ENCODE results near the gene RNASE12. TPM values are rescaled to one million over a fixed set of nuclear protein-coding genes. Genes with fewer than 3 reads are reported as not detected.
"Not testable (repeated sequence)": the region's sequence is repeated elsewhere in the genome, so short reads cannot be mapped to it uniquely, and the experiment has no call there.

The RNASE12 gene
- total RNA-seq, 1 experiment from 2014 or later = not detected

- TF ChIP-seq, protein P1, sequence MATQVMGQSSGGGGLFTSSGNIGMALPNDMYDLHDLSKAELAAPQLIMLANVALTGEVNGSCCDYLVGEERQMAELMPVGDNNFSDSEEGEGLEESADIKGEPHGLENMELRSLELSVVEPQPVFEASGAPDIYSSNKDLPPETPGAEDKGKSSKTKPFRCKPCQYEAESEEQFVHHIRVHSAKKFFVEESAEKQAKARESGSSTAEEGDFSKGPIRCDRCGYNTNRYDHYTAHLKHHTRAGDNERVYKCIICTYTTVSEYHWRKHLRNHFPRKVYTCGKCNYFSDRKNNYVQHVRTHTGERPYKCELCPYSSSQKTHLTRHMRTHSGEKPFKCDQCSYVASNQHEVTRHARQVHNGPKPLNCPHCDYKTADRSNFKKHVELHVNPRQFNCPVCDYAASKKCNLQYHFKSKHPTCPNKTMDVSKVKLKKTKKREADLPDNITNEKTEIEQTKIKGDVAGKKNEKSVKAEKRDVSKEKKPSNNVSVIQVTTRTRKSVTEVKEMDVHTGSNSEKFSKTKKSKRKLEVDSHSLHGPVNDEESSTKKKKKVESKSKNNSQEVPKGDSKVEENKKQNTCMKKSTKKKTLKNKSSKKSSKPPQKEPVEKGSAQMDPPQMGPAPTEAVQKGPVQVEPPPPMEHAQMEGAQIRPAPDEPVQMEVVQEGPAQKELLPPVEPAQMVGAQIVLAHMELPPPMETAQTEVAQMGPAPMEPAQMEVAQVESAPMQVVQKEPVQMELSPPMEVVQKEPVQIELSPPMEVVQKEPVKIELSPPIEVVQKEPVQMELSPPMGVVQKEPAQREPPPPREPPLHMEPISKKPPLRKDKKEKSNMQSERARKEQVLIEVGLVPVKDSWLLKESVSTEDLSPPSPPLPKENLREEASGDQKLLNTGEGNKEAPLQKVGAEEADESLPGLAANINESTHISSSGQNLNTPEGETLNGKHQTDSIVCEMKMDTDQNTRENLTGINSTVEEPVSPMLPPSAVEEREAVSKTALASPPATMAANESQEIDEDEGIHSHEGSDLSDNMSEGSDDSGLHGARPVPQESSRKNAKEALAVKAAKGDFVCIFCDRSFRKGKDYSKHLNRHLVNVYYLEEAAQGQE (IDR thresholded peaks at IDR 0.05; ENCODE audit: low read depth) = no peak
- TF ChIP-seq EZH2phosphoT487 (IDR thresholded peaks at IDR 0.05; ENCODE audit: borderline replicate concordance) (no peak), SIN3A (IDR thresholded peaks at IDR 0.05; ENCODE audit: low read depth) (no peak), CEBPB (IDR thresholded peaks at IDR 0.05; ENCODE audit: low read depth) (no peak), EZH2 (IDR thresholded peaks at IDR 0.05) (no peak)
These were observed 5.9 kb upstream of the RNASE12 start (continued) for GRCh38 chr14:20597108-20597507.

DNA sequence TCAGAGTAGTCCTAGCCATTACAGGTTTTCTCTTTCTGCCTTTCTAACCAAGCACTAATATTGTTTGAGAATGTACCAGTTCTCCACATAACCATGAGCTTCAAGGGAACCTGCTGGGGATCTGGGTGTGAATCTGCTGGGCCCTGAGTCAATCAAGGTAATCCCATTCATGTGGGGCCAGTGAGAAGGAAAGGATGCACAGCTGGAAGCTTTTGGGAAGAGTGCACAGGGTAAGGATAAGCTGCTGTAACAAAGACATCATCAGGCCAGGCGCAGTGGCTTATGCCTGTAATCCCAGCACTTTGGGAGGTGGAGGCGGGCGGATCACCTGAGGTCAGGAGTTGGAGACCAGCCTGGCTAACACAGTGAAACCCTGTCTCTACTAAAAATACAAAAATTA is 4.5 kb upstream of the RNASE12 start:
- POLR2A ChIA-PET; H4K20me1 ChIP-seq (ENCODE audit: insufficient read depth); DNase-seq (ENCODE audit: low read depth, low spot score); BruUV-seq (replicated peaks); H3K79me2 ChIP-seq (ENCODE audit: insufficient read depth, low read length); H3K9ac ChIP-seq (ENCODE audit: low read length); H3K4me1 ChIP-seq (ENCODE audit: control insufficient read depth in 1 of 2, insufficient read depth in 2 of 2, low read length in 2 of 2); RAD21 ChIA-PET (ENCODE audit: low non-redundant PET in 1 of 2, low total read pairs in 2 of 2, uncharacterized antibody in 2 of 2, unreplicated experiment in 2 of 2); H3K4me3 ChIP-seq (replicated peaks in 1 of 2; ENCODE audit: low read depth in 1 of 2, low read length in 2 of 2); H3K27ac ChIP-seq (ENCODE audit: low read depth, low read length); H3K4me2 ChIP-seq (ENCODE audit: low read length); H3K36me3 ChIP-seq (ENCODE audit: control insufficient read depth in 1 of 2, insufficient read depth in 2 of 2, low read length in 2 of 2); H3K9me3 ChIP-seq (ENCODE audit: control insufficient read depth in 1 of 2, insufficient read depth in 1 of 2, low read depth in 1 of 2, low read length in 2 of 2); CTCF ChIA-PET; ATAC-seq; H2AFZ ChIP-seq (ENCODE audit: low read depth, low read length, poor library complexity, severe bottlenecking); H3K9me2 ChIP-seq (ENCODE audit: insufficient read depth); intact Hi-C loops (cut with micrococcal nuclease): not testable (repeated sequence)
- H3K27me3 ChIP-seq (ENCODE audit: insufficient read depth, low read length) = peaks cover 12% of the 10 kb centered on the region; the same call in 1 of the 2 replicates

All from HCT116 (cell line).